Panc1 (cell line): ENCODE data around the gene SLC38A4. TPM values are rescaled to one million over a fixed set of nuclear protein-coding genes. Genes with fewer than 3 reads are reported as not detected.

Source experiments
- ATAC-seq: fragments of 200-7000 bp; cut with Tn5 transposase; 2 replicates; pipeline ENCODE4 v1.9.1; 2020; ENCODE audit warnings: mild to moderate bottlenecking, moderate library complexity
- BruUV-seq: library from RNA; stranded (reverse); fragments of 400-500 nt; replicated peaks from 2 replicates; lab custom pipeline; 2021; lab: Mats Ljungman, UMichigan
- CTCF ChIA-PET: fragments of 300-600 bp; sonication (Branson Sonifier 250); formaldehyde crosslinking; loops from one replicate; lab custom pipeline; 2022; ENCODE audit warnings: antibody characterized with exemption; lab: Charles Lee
- POLR2A ChIA-PET: fragments of 300-600 bp; sonication (Branson Sonifier 250); formaldehyde crosslinking; loops from one replicate; lab custom pipeline; 2022; ENCODE audit warnings: antibody characterized with exemption; lab: Charles Lee
- DNase-seq: peaks from one replicate; pipeline ENCODE4 v3.0.0-alpha.2; 2010; ENCODE audit warnings: low read depth, low spot score
- H3K27ac ChIP-seq: 2 replicates; pipeline ENCODE4 v1.5.1; 2011; ENCODE audit warnings: mild to moderate bottlenecking, low read length, inconsistent platforms
- H3K27me3 ChIP-seq: fragments of 200-500 bp; sonication (Bioruptor generic); 2 replicates; pipeline ENCODE4 v1.6.0; 2014; ENCODE audit warnings: low read length, inconsistent platforms; ENCODE audit not compliant: control insufficient read depth, insufficient read depth
- H3K36me3 ChIP-seq: fragments of 200-500 bp; sonication (Bioruptor generic); 2 replicates; pipeline ENCODE4 v1.5.1; 2014; ENCODE audit warnings: inconsistent platforms, mild to moderate bottlenecking, low read length, moderate library complexity; ENCODE audit not compliant: control insufficient read depth, insufficient read depth
- H3K4me1 ChIP-seq: 2 replicates; pipeline ENCODE4 v1.5.1; 2011; ENCODE audit warnings: inconsistent platforms, mild to moderate bottlenecking, low read length, moderate library complexity; ENCODE audit not compliant: control insufficient read depth, insufficient read depth
- H3K4me3 ChIP-seq, 2 experiments: 2 replicates each; pipeline ENCODE4 v1.5.1; 2011 to 2012; ENCODE audit warnings: low read depth in 2 of 2, low read length in 2 of 2, mild to moderate bottlenecking in 2 of 2, inconsistent platforms in 1 of 2, moderate library complexity in 1 of 2
- H3K9me3 ChIP-seq: fragments of 200-500 bp; sonication (Bioruptor generic); 2 replicates; pipeline ENCODE4 v1.5.1; 2014; ENCODE audit warnings: low read depth, mild to moderate bottlenecking, inconsistent platforms, low read length, moderate library complexity; ENCODE audit not compliant: control insufficient read depth, insufficient read depth
- CTCF ChIP-seq: fragments of 450-650 bp; IDR thresholded peaks from 2 replicates; pipeline ENCODE4 v1.5.1; 2017; ENCODE audit warnings: mild to moderate bottlenecking
- POLR2AphosphoS5 ChIP-seq: IDR thresholded peaks from 2 replicates; pipeline ENCODE4 v1.6.1; 2012; ENCODE audit warnings: mild to moderate bottlenecking, low read depth, low read length, moderate library complexity
- REST ChIP-seq, 2 experiments: IDR thresholded peaks; 2 replicates each; pipeline ENCODE4 v1.6.1; 2011 to 2012; ENCODE audit warnings: low read depth in 2 of 2, control low read depth in 1 of 2, low read length in 1 of 2, mild to moderate bottlenecking in 1 of 2, moderate library complexity in 1 of 2; ENCODE audit not compliant: insufficient read depth in 1 of 2
- SIN3A ChIP-seq: IDR thresholded peaks from 2 replicates; pipeline ENCODE4 v1.6.1; 2012; ENCODE audit warnings: low read depth, mild to moderate bottlenecking, low read length, moderate library complexity, borderline replicate concordance; ENCODE audit not compliant: insufficient read depth
- TCF7L2 ChIP-seq: IDR thresholded peaks from 2 replicates; pipeline ENCODE4 v1.6.1; 2011; ENCODE audit warnings: mild to moderate bottlenecking, low read depth, low read length, inconsistent platforms
- in situ Hi-C: cut with HindIII; loops from 2 replicates; pipeline ENCODE4 v1.10.0; 2016; ENCODE audit warnings: low sequenced_read_pairs, low pct_unique_long_range_greater_than_20kb
- intact Hi-C: fragments of 100-400 bp; cut with micrococcal nuclease; formaldehyde crosslinking; loops from one replicate; pipeline ENCODE4 v1.10.0; 2022; ENCODE audit not compliant: unreplicated experiment
- total RNA-seq: library from RNA; stranded (reverse); gene quantifications from one replicate; pipeline ENCODE4 v1.2.1, GENCODE V29; 2021; ENCODE audit not compliant: unreplicated experiment

Gene SLC38A4
- total RNA-seq, 1 experiment from 2014 or later = 2.5 TPM

- intact Hi-C loops = no loop called here
- no peak for ATAC-seq
Measured at GRCh38 chr12:46717868-46718267, 107.9 kb downstream of the SLC38A4 start.

GRCh38 chr12:46717159-46717558 lies 108.6 kb downstream of the SLC38A4 start:
- intact Hi-C loops (no loop called here), in situ Hi-C loops (no loop called here)
- H3K9me3 ChIP-seq = no peaks in the 10 kb centered on the region
- ChIA-PET CTCF (no interaction called here), POLR2A (no interaction called here)
- no peak overlapping the region for H3K4me3 ChIP-seq
- no peaks in the 10 kb centered on the region for H3K4me1 ChIP-seq
- no peak for ATAC-seq
- no peaks in the 10 kb centered on the region for H3K36me3 ChIP-seq
- H3K27me3 ChIP-seq = no peaks in the 10 kb centered on the region
- TF ChIP-seq SIN3A = no peak
- no peak for TF ChIP-seq POLR2AphosphoS5
- no peak for TF ChIP-seq REST (IDR thresholded peaks at IDR 0.05; ENCODE audit: insufficient read depth in 1 of 2, low read depth in 2 of 2, low read length in 1 of 2)
- TF ChIP-seq CTCF = no peak
- TF ChIP-seq TCF7L2 = no peak
- H3K27ac ChIP-seq = no peak overlapping the region
- no peak for DNase-seq
- BruUV-seq = no TSS peak

More at GRCh38 chr12:46717868-46718267, 107.9 kb downstream of the SLC38A4 start:
- Histone ChIP-seq H3K4me1 (no peaks in the 10 kb centered on the region), H3K27ac (no peak overlapping the region), H3K4me3 (no peak overlapping the region), H3K9me3 (no peaks in the 10 kb centered on the region), H3K27me3 (no peaks in the 10 kb centered on the region), H3K36me3 (no peaks in the 10 kb centered on the region)
- TF ChIP-seq TCF7L2 (no peak), POLR2AphosphoS5 (no peak), SIN3A (no peak)
- DNase-seq = no peak
- CTCF ChIA-PET = no interaction called here
- no TSS peak for BruUV-seq
- POLR2A ChIA-PET = no interaction called here
- in situ Hi-C loops = no loop called here
